GM19351 (cell line): ENCODE data around the gene TTC39A.
A peak's percentile ranks its signal among the peaks of the same experiment; 100 is the strongest.

Source experiments
- ATAC-seq: cut with Tn5 transposase; IDR thresholded peaks from one replicate; pipeline ENCODE4 v1.9.1; 2021; ENCODE audit warnings: mild to moderate bottlenecking, moderate library complexity; ENCODE audit not compliant: unreplicated experiment

Gene TTC39A

DNA sequence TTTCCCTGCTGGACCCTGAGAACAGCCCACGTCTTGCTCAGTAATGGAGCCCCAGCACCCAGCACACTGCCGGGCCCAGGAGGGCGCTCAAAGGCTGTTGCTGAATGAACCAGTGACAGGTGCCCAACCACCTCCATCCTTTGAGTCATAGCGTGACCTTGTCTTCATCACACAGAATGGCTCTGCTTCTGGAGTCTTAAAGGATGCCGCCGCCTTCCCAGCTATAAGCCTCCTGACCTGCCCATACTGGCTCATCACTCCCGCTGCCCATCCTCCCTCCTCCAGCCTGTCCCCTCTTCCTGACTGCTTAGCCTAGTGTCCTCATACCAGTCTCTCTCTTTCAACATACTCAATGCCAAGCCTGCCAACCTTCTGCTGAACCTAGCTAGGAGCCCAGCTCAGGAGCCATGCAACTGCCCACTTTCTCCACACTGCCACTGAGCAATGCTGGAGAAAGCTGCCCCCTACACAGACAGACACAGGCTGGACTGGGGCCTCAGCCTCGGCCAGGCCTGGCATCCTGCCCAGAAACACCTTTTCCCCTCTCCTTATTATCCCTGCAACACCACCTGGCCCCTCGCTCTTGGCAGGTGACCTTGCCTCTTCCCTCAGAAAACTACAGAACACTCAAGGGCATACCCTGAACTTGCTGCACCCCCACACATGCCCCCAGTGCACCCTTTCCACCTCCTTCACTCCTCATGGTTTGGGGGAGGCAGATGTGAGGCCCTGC lies 14.1 kb downstream of the TTC39A start:
- ATAC-seq = no peak

DNA sequence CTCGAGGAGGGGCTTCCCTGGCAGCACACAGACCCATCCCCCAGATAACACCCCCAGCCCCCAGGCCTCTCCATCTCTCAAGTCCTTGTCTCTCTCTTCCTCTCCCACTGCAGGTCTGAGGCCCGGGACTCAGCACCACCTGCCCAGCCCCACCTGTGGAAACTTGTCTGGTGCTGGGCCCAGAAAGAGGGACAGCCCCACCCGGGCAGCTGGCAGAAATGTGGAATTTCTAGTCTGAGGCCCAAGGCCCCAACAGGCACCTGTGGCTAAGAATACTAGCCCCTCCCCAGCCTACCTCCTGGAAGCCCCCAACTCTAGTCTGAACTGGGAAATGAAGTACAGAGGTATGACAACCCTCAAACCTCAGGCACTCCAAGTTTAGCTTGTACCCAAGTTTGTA lies 15.4 kb downstream of the TTC39A start:
- no peak for ATAC-seq

DNA sequence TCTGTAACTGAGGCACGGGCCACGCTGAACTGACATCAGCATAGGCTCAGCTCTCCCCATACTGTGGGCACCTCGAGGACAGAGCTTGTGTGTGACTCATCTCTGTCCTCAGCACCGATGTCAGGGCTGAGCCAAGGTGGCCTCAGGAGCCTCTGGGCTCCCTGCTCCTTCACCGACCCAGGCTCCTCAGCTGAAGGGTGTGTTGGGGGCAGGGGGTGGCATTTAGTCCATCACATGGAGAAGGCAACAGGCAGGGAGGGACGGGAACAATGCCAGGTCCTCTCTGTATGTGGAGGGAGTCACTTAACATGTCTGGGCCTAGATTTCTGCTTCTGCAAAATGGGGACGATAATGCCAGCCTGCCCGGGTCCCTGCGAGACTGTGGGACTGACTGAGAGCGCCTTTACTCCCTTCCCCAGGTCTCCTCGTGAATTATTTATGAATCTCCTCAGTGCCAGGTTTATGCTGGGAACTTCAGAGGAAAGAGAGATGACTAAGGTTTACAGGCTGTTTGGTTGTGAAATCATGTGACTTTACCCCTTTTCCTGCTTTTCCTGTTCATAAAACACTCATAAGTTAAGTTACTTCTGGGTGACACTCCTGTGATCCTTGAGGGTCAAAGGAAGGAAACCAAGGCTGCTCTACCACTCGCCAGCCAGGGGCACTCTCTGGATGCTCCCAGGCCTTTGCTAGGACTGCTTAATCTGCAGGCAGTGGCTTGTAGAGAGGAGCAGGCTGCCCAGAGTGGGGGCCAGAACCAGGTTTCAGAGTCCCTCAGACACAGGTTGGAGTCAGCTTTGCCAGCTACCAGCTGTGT lies 16.2 kb downstream of the TTC39A start:
- no peak for ATAC-seq

DNA sequence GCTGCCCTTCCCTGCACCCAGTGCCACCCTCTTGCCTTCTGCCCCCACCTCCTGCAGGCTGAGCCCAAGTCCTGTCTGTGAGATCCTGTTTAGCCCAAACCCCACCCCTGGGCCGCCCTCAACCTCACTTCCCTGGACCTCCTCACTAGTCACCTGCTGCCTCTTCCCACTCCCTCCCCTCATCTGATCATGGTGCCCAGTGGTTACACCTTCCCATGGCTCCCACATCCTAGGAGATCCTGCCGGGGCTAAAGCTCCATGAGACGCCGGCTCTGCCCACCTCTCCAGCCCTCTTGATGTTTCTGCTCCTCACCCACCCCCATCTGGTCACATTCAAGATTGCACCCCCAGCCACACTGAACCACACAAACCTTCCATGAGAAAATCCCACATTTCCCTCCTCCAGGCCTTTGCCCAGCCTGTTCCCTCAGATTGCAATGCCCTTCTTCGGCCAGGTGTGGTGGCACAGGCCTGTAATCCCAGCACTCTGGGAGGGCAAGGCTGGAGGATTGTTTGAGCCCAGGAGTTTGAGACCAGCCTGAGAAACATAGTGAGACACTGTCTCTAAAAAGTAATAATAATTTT lies 17.0 kb downstream of the TTC39A start:
- ATAC-seq = no peak

DNA sequence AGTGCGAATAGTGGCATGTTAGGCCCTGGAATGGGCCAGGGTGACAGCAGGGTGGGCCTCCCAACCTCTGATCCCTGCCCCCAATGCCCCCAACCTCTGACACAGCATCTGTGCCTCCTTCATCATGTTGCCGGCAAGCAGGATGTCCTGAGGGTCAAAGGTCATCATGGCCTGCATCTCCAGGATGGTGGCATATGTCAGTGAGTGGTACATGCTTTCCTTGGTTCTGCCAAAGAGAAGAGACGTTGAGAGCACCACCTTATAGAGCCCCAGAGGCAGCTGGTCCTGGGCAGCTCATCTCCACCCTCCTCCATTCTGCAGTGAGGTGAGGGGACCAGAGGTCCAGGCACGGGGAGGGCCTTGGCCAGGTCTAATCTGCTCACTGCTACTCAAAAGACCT lies 17.6 kb downstream of the TTC39A start:
- no peak for ATAC-seq

DNA sequence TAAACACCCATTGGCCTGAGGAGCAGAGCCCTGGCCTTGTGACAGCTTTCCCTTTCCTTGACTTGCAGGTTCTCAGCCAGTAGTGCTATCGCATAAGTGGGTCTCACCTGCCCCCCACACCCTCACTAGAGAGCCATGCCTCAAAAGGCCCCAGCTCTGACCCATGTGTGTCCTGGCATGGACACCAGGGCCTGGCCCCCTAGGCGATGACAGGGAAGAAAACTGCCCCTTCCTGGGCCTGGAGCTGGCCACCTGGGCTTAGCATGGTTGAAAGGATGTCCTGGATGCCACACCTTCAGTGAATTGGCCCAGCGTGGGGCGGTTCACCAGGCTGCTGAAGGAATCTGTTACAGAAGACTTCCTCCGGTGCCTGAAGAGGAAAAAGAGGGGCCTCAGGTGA lies 18.5 kb downstream of the TTC39A start:
- ATAC-seq = no peak

DNA sequence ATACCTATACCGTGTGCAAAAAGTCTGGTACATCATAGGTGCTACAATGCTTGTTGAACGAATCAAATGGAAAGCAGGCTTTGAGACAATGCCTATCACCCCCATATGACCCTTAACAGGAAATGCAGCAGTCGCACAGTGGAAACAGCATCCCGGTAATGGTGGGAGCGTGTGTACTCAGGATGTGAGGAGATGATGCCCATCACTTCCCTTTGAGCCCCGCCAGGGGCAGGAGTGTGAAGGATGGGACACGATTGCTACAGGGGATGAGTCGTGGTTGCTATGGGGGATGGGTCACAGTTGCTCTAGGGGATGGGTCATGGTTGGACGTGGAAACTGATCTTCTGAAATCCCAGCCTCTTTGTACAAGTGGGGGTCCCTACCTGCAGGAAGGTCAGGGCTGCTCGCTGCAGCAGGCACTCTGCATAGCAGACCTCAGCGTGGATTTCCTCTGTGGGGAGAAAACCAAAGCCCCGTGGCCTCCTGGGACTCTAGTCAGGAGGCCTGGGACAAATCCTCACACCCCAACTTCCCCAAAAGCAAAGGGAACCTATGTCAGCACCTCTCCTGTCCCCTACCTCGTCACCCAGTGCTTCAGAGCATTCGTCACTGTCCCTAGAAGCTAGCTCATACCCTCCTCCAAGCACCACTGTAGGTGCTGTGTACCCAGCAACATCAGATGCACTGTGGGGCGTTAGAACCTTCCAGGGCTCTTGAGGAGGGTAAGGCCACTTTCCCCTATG lies 19.3 kb downstream of the TTC39A start:
- ATAC-seq = no peak

DNA sequence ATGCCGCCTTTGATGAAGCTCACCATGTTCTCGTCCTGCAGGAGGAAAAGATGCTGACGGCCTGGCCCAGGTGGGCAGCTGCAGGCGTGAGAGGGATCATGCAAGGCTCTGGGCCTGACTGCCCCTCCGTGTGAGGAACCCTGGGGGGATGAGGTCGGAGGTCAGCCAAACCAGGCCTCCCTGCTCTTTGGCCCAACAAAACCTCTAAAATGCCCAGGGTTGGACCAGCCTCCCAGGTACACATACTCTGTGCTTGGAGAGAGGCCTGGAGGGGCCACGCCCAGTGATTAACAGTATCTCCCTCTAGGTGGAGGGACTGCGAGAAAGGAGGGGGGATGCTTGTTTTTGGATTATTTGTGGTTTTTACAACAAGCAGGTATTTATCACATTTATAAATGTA lies 21.1 kb downstream of the TTC39A start:
- ATAC-seq = no peak

DNA sequence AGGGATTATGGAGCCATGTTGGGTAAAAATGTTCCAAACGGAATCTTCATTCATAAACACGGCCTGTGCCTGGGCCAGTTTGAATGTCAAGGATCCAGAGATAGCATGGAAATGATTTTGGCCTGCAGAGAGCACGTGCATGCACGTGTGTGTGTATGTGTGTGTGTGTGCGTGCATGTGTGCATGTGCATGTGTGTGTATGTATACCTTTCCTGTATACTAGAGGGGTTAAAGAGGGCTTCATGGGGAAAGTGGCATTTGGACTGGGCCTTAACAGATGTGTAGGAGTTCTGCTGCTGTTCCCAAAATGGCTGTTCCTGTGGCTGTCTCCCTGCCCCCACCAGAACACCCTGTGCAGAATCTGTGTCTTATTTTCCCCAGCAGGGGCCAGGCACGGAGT lies 21.7 kb downstream of the TTC39A start:
- ATAC-seq = no peak

DNA sequence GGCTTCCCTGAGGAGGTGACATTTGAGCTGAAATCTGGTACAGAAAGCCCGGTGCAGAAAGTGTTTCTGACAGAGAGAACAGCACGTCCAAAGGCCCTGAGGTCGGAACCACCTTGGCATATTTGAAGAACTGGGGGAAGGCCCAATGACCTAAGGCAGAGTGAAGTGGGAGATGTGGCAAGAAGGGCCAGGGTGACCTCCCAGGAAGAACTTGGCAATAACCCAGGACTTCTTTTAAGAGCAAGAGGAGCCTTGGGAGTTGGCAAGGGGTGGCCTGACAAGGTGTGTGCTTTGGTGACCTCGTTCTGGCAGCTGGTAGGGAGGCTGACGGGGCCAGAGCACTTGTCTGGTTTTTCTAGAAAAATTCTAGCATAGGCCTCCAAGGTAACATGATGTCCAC lies 23.4 kb downstream of the TTC39A start:
- no peak for ATAC-seq

DNA sequence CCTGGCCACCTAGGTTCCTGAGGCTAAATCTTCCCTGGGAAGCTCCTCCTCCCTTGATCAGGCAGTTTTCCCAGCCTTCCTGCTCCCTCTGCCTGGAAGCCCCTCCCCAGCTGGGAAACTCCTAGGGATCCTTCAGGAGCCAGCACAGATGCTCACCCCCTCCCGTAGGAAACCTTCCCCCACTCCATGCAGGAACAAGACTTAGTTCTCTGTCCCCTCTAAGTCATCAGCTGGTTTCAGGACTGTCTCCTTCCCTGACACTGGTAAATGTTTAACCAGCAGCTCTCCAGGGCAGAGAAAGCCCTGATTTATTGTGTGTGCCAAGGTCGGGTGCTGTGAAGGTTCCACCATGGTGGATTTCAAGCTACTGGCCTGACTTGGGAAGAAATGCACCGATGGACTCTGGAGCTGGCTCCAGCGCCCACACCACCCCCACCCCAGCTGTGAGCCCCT lies 25.0 kb downstream of the TTC39A start:
- ATAC-seq = no peak

DNA sequence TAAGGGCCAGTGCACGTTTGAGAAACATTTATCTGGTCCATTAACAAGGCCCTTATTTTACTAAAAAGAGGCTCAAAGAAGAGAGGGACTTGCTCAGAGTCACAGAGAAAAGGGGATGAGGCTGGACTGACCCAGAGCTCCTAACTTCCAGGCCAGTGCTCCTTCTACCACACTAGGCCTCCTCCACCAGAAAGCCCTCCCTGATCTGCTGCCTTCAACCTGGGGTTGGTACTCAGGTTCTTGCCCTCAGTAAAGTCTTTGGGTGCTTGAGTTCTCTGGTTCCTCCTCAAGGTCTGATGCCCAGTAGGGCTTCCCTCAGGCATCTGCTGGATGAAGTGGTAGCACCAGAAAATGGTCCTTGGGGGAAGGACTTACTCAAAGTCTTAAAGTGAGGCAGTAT lies 26.0 kb downstream of the TTC39A start:
- no peak for ATAC-seq

DNA sequence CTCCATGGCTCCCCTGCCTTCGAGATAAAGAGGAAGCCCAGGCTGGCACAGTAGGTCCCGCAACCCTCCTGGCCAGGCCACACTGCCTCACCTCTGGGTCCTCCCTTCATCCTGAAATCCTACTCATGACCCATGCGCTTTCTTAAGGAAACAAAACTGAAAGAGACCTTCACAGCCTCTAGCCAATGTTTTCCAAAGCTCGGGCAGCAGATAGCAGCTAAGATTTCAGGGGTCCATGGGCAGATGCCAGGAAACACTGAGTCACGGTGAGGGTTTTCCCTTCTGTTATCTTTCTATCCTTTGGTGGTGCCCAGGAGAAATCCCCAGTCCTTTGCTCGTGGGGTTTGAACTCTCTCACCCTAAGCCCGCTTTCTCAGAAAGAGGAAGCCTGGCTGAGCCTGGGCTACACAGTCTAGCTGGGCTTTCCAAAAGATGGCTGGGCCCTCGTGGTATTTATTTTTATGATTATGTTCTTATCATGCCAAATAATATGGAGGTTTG lies 26.6 kb downstream of the TTC39A start:
- peak; percentile 31 for ATAC-seq

DNA sequence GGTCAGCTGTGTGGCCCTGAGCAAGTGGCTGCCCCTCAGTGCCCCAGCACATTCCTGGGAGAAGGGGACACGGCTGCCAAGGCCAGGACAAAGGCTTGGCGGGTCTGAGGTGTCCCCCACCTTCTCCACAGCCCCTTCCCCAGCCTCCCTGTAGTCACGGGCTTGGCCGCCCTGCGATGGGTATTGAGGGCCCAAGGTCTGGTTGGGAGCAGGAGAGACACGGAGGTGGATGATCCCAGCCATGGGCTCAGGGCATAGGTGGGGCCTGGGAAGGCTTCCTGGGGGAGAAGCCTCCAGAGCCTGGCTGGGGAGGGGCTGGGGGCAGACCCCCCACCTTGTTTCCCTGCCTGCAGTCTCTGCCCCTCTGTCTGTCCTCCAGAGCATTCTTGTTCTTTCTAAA lies 27.0 kb downstream of the TTC39A start:
- ATAC-seq = no peak

DNA sequence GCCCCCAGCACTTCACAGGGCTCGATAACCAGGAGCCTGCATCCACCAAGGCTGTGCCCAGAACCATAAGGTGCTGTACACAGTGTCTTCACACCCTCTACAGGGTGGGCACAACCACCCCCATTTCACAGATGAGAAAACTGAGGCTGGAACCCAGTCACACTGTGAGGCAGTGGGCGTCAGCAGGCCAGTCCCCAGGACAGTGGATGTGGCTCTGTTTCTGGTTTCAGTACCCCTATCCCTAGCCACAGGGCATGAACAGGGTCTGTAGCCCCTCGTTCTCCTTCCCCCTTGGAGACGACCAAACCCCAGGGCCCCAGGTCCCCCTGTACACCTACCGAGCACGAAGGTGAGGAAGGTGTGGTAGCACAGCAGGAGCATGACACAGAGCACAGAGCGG lies 27.6 kb downstream of the TTC39A start:
- no peak for ATAC-seq

DNA sequence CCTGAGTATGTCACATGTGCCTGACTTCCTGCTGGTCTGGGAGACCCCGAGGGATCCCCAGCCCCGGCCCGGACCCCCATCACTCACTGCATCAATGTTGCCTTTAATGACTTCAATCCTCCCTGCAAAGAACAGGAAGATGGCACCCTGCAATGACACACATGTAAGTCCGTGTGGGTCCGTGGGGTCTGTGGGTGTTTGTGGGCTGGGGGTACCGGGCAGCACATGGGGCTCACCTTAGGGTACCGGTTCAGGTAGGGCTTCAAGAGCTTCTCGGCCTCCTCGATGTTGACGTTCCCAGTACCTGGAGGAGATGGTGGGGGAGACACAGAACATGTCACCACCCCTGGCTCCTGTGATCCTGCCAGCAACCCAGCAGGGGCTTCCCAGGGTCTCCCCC lies 28.1 kb downstream of the TTC39A start:
- ATAC-seq = no peak

DNA sequence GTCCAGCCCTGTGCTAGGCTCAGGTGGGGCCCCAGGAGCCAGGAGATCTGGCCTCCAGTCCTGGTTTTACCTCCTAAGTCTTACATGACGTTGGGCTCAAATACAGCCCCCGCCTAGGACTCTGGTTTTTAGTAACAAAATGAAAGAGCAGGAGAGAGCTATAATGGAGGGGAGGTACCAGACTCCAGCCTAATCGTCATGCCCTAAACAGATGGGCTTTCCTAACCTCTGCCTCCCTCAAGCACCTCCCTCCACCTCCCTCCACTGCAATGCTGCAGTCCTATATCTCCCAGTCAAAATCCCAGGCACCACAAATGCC lies 28.6 kb downstream of the TTC39A start:
- ATAC-seq = no peak

DNA sequence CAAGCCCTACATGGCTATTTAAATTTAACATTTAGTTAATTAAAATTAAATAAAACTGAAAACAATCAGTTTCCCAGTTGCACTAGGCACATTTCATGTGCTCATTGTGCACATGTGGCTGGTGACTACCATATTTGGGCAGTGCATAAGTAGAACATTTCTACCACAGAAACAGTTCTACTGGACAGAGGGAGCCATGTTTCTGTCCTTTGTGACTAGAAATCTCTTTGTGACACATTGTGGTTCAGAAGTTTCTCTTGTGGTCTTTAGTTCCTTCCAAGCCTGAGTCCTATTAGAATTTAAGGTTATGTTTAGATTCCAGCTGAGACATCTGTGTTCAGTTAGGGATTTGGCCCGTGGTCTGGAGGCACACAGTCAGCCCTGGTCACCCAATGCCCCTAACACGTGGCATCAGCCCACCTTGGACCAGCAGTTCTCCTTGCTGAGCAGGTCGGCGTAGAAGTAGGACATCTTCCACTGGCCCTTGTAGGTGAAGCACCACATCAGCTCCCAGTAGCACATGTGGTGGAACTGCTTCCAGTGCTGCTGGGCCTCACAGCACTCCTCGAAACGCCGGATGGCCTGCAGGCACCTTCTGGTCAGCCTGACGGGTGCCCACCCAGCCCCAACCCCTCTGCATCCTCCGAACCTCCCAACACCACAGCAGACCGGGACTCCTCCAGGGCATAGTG lies 29.1 kb downstream of the TTC39A start:
- peak; percentile 52 for ATAC-seq

DNA sequence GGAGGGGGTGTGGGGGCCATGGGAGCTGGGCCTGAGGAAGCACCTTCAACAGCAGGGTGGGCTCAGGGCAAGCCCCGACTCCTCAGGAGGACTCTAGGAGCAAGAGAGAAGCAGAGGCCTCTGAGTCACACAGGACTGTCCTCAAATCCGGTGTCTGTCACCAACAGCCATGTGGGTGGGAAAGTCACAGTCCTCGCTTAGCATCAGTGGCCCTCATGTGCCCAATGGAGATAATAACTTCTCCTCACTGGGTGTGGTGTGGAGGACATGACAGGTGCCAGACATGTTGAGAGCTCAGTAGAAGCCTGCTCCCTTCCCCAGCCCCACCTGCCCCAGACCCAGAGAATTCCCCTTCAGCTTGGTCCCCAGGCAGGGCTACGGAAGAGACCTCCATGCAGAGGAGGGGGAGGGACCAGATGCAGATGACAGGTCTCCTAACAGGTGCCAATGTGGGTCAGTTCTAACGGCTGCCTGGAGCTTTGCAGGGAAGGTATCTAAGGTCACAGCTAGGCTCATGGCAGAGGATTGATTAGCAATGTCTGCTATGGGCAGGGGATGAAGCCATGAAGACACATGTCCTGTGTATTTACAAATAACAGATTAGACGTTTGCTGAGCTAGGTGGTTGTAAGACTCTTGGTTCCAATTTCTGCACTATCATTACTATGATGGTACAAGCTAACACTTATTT lies 30.2 kb downstream of the TTC39A start:
- no peak for ATAC-seq
